Vagina (tissue), 2 donors: ENCODE results near the gene FANCC. TPM values are rescaled to one million over a fixed set of nuclear protein-coding genes. Genes with fewer than 3 reads are reported as not detected.
"Not testable (repeated sequence)": the region's sequence is repeated elsewhere in the genome, so short reads cannot be mapped to it uniquely, and the experiment has no call there.

Source experiments
- DNase-seq, 2 donors: peaks; one replicate each; pipeline ENCODE4 v3.0.0-alpha.2; 2017; ENCODE audit errors: extremely low spot score in 2 of 2
- H3K27ac ChIP-seq: fragments of 200-600 bp; sonication (generic); one replicate; pipeline ENCODE4 v1.5.1; 2019
- H3K27me3 ChIP-seq: fragments of 200-600 bp; sonication (generic); one replicate; pipeline ENCODE4 v1.5.1; 2019
- H3K36me3 ChIP-seq, 2 donors: fragments of 200-600 bp; sonication (generic); one replicate each; pipeline ENCODE4 v1.5.1; 2017 to 2019
- H3K4me1 ChIP-seq: fragments of 200-600 bp; sonication (generic); one replicate; pipeline ENCODE4 v1.5.1; 2019
- H3K4me3 ChIP-seq, 2 donors: fragments of 200-600 bp; sonication (generic); 1 replicate in 1 of 2; 2 replicates in 1 of 2; pipeline ENCODE4 v1.5.1; 2016 to 2019
- H3K9me3 ChIP-seq: fragments of 200-600 bp; sonication (generic); one replicate; pipeline ENCODE4 v1.5.1; 2019
- POLR2A ChIP-seq, 2 donors: fragments of 450-650 bp; IDR thresholded peaks; one replicate each; pipeline ENCODE4 v1.6.1; 2017; ENCODE audit warnings: antibody characterized with exemption in 2 of 2, mild to moderate bottlenecking in 2 of 2, moderate library complexity in 2 of 2
- POLR2AphosphoS5 ChIP-seq, 2 donors: sonication (generic); formaldehyde crosslinking; IDR thresholded peaks; one replicate each; pipeline ENCODE4 v1.9.0; 2017; ENCODE audit warnings: antibody characterized with exemption in 2 of 2, mild to moderate bottlenecking in 2 of 2, low read depth in 1 of 2; ENCODE audit not compliant: insufficient read depth in 1 of 2
- intact Hi-C: fragments of 100-400 bp; cut with DNase I; formaldehyde crosslinking; loops from one replicate; pipeline ENCODE4 v1.15.1; 2023
- total RNA-seq: library from RNA; depleted of rRNA; stranded (reverse); fragments of >200 nt; gene quantifications from one replicate; pipeline ENCODE4 v1.2.3, GENCODE V29; 2016
- TF ChIP-seq, protein P1 (sequence below), 3 experiments: fragments of 450-650 bp in 2 of 3; fragments of 200-600 bp in 1 of 3; sonication (generic) in 1 of 3; IDR thresholded peaks; one replicate each; pipeline ENCODE4 v1.5.1; 2017 to 2019; ENCODE audit warnings: antibody characterized with exemption in 3 of 3, mild to moderate bottlenecking in 2 of 3, moderate library complexity in 2 of 3

FANCC gene
- total RNA-seq, 1 donor from 2014 or later: 17.2 TPM

DNA sequence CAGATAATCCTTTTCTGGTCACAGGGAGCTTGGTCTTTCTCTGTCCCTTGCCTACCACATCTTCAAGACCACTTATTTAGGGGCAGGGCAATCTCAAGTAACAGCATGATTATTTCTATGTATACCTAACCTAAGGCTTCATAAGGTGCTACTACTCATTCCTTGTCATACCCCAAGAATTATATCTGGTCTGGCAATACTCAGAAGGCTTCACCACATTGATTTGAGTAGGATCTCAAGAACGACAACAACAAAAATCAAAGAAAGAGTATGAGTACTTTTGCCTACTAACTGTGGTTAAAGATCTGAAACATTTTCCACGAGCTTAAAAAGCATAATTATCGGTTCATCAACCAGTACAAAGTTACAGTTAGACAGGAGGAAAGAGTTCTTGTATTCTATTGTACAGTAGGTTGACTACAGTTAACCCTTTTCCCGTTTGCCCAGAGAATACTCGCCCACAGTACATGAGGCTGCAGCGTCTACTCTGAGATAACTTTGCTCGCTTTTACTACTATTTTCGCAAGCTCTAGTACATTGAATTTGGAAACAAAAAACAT is 41.0 kb downstream of the FANCC start:
- intact Hi-C loops: no loop called here
- Histone ChIP-seq H3K27me3 (no peaks in the 10 kb centered on the region), H3K4me1 (no peaks in the 10 kb centered on the region), H3K9me3 (no peaks in the 10 kb centered on the region), H3K36me3 (no peaks in the 10 kb centered on the region), H3K4me3 (no peak overlapping the region), H3K27ac (no peak overlapping the region)
- TF ChIP-seq POLR2AphosphoS5 (IDR thresholded peaks at IDR 0.05; ENCODE audit: insufficient read depth in 1 of 2, low read depth in 1 of 2): no peak
- no peak for TF ChIP-seq POLR2A (IDR thresholded peaks at IDR 0.05)
- TF ChIP-seq, protein P1, sequence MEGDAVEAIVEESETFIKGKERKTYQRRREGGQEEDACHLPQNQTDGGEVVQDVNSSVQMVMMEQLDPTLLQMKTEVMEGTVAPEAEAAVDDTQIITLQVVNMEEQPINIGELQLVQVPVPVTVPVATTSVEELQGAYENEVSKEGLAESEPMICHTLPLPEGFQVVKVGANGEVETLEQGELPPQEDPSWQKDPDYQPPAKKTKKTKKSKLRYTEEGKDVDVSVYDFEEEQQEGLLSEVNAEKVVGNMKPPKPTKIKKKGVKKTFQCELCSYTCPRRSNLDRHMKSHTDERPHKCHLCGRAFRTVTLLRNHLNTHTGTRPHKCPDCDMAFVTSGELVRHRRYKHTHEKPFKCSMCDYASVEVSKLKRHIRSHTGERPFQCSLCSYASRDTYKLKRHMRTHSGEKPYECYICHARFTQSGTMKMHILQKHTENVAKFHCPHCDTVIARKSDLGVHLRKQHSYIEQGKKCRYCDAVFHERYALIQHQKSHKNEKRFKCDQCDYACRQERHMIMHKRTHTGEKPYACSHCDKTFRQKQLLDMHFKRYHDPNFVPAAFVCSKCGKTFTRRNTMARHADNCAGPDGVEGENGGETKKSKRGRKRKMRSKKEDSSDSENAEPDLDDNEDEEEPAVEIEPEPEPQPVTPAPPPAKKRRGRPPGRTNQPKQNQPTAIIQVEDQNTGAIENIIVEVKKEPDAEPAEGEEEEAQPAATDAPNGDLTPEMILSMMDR (IDR thresholded peaks at IDR 0.05): no peak
- DNase-seq: no peak

- H3K4me3 ChIP-seq, H3K4me1 ChIP-seq, H3K36me3 ChIP-seq, H3K9me3 ChIP-seq, H3K27ac ChIP-seq, intact Hi-C loops, DNase-seq, H3K27me3 ChIP-seq: not testable (repeated sequence)
Observed at GRCh38 chr9:95274160-95274559, 43.3 kb downstream of the FANCC start.

DNA sequence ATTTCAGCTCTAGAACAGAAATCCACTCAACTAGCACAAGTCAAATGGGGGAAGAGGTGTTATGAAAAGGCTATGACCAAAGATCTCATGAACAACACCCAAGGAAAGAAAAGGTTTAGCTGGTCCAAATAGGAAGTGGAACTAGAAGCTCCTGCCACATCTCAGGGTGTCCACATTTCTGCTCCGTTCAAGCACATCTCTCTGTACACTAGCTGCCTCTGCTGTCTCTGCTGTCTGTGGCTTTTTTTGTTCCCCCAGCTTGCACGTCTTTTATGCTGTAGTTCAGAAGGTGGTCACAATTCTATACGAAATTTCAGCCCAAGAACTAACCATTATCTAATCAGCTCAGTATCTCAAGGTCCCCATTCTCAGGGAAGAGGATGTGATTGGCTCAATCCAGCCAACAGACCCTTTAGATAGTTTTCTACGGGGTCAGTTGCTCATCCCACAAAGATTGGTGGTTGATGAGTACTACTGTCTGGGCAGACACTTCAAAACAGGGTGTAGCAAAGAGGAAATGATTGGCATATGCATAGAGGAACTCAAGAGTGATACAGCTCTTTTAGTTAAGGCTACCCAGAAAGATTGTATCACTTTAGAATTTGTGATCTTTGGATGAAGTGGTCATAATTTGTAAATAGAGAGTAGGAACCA is 44.0 kb downstream of the FANCC start:
- Histone ChIP-seq H3K36me3 (no peaks in the 10 kb centered on the region), H3K4me3 (no peak overlapping the region), H3K27me3 (no peaks in the 10 kb centered on the region), H3K4me1 (no peaks in the 10 kb centered on the region), H3K27ac (no peak overlapping the region), H3K9me3 (no peaks in the 10 kb centered on the region)
- intact Hi-C loops: no loop called here
- TF ChIP-seq, protein P1 (IDR thresholded peaks at IDR 0.05): no peak
- TF ChIP-seq POLR2A (IDR thresholded peaks at IDR 0.05) (no peak), POLR2AphosphoS5 (IDR thresholded peaks at IDR 0.05; ENCODE audit: insufficient read depth in 1 of 2, low read depth in 1 of 2) (no peak)
- no peak for DNase-seq

DNA sequence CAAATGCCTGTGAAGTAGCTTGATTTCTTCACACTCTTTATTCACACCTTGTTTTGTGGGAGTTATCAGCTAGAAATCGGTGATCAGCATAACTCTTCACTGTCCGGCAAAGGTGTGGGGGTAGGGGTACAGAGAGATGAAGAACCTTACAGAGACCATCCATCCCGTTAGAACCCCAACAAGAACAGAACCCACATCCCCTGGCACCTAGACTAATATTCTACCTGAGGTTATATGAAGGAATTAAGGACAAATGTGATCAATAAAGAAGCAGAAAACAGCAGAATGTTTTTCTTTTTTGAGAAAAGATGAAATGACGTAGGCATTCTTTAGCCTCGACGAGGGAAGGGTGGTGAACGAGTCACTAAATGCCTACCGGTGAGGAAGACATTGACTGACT is 44.7 kb downstream of the FANCC start:
- H3K4me1 ChIP-seq: no peaks in the 10 kb centered on the region
- no peaks in the 10 kb centered on the region for H3K27me3 ChIP-seq
- TF ChIP-seq, protein P1 (IDR thresholded peaks at IDR 0.05): no peak
- TF ChIP-seq POLR2A (IDR thresholded peaks at IDR 0.05) (no peak), POLR2AphosphoS5 (IDR thresholded peaks at IDR 0.05; ENCODE audit: insufficient read depth in 1 of 2, low read depth in 1 of 2) (no peak)
- no peaks in the 10 kb centered on the region for H3K9me3 ChIP-seq
- H3K4me3 ChIP-seq: no peak overlapping the region
- H3K36me3 ChIP-seq: no peaks in the 10 kb centered on the region
- intact Hi-C loops: no loop called here
- DNase-seq: no peak
- H3K27ac ChIP-seq: no peak overlapping the region

DNA sequence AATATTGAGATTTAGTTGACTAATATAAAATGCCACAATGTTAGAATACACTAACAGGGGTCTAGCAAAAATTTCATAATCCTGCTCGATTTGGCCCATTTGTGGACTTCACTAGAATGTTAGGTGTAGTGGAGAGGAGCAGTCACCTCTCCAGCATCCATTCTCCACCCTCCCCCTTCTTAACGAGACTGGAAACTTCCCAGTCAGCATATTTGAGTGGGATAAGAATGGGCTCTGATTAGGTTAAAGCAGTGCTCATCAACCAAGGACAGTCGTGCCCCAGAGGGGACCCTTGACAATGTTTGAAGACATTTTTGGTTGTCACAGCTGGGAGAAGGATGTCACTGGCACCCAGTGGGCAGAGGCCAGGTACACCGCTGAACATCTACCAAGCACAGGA is 46.7 kb downstream of the FANCC start:
- Histone ChIP-seq H3K27ac (no peak overlapping the region), H3K4me1 (no peaks in the 10 kb centered on the region), H3K4me3 (no peak overlapping the region), H3K9me3 (no peaks in the 10 kb centered on the region), H3K27me3 (no peaks in the 10 kb centered on the region), H3K36me3 (no peaks in the 10 kb centered on the region)
- TF ChIP-seq, protein P1 (IDR thresholded peaks at IDR 0.05): no peak
- no peak for TF ChIP-seq POLR2AphosphoS5 (IDR thresholded peaks at IDR 0.05; ENCODE audit: insufficient read depth in 1 of 2, low read depth in 1 of 2)
- TF ChIP-seq POLR2A (IDR thresholded peaks at IDR 0.05): no peak
- intact Hi-C loops: no loop called here
- DNase-seq: no peak

- intact Hi-C loops: not testable (repeated sequence)
Observed at GRCh38 chr9:95269803-95270773, 47.4 kb downstream of the FANCC start.

More at GRCh38 chr9:95269803-95270773, 47.4 kb downstream of the FANCC start:
- not testable (repeated sequence) for H3K4me3 ChIP-seq, H3K27ac ChIP-seq, H3K36me3 ChIP-seq, H3K27me3 ChIP-seq, DNase-seq, H3K4me1 ChIP-seq, H3K9me3 ChIP-seq
